Ishikawa (cell line): ENCODE measurements around the gene ITCH.

ENCODE experiments used
- EGR1 ChIP-seq: IDR thresholded peaks from 2 replicates; pipeline ENCODE4 v1.6.1; 2012
- FOXM1 ChIP-seq: IDR thresholded peaks from 2 replicates; pipeline ENCODE4 v1.6.1; 2012; ENCODE audit warnings: low read depth, borderline replicate concordance
- MAX ChIP-seq: IDR thresholded peaks from 2 replicates; pipeline ENCODE4 v1.6.1; 2012
- RAD21 ChIP-seq: IDR thresholded peaks from 2 replicates; pipeline ENCODE4 v1.6.1; 2012; ENCODE audit warnings: low read depth
- TAF1 ChIP-seq: IDR thresholded peaks from 2 replicates; pipeline ENCODE4 v1.6.1; 2012; ENCODE audit warnings: low read depth, mild to moderate bottlenecking
- YY1 ChIP-seq: IDR thresholded peaks from 2 replicates; pipeline ENCODE4 v1.6.1; 2012; ENCODE audit warnings: low read depth
- ZBTB7A ChIP-seq: IDR thresholded peaks from 2 replicates; pipeline ENCODE4 v1.6.1; 2012; ENCODE audit warnings: low read depth
- TF ChIP-seq, protein P1 (sequence below): IDR thresholded peaks from 2 replicates; pipeline ENCODE4 v1.6.1; 2012; ENCODE audit warnings: low read depth, mild to moderate bottlenecking
- TF ChIP-seq, protein P2 (sequence below): IDR thresholded peaks from 2 replicates; pipeline ENCODE4 v1.6.1; 2012

DNA sequence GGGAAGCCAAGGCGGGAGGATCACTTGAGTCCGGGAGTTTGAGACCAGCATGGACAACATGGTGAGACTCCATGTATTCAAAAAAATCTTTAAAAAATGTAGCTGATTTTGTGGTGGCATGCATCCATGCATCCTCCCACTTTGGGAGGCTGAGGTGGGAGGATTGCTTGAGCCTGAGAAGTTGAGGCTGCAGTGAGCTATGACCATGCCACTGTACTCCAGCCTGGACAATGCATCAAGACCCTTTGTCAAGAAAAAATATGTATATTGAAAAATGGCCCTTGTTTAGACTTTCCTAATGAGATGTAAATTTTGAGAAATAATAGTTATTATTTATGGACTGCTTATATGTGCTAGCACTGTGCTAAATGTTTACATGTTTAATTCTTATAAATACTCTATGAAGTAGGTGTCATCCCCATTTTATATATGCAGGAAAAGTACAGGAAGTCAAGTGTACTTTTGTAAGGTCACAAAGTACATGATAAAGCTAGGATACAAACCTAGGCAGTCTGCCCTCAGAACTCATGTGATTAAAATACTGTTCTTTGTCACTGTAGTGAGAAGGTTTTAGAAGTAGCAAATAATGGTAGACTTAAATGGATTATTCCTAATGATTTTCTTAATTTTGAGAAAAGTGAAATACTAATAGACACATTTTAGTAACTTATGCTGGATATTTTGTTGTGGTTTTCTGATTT, 58.8 kb downstream of the ITCH start:
- TF ChIP-seq YY1 (no peak), MAX (no peak), TAF1 (no peak), RAD21 (no peak), FOXM1 (no peak), EGR1 (no peak), ZBTB7A (no peak)
- TF ChIP-seq, protein P1, sequence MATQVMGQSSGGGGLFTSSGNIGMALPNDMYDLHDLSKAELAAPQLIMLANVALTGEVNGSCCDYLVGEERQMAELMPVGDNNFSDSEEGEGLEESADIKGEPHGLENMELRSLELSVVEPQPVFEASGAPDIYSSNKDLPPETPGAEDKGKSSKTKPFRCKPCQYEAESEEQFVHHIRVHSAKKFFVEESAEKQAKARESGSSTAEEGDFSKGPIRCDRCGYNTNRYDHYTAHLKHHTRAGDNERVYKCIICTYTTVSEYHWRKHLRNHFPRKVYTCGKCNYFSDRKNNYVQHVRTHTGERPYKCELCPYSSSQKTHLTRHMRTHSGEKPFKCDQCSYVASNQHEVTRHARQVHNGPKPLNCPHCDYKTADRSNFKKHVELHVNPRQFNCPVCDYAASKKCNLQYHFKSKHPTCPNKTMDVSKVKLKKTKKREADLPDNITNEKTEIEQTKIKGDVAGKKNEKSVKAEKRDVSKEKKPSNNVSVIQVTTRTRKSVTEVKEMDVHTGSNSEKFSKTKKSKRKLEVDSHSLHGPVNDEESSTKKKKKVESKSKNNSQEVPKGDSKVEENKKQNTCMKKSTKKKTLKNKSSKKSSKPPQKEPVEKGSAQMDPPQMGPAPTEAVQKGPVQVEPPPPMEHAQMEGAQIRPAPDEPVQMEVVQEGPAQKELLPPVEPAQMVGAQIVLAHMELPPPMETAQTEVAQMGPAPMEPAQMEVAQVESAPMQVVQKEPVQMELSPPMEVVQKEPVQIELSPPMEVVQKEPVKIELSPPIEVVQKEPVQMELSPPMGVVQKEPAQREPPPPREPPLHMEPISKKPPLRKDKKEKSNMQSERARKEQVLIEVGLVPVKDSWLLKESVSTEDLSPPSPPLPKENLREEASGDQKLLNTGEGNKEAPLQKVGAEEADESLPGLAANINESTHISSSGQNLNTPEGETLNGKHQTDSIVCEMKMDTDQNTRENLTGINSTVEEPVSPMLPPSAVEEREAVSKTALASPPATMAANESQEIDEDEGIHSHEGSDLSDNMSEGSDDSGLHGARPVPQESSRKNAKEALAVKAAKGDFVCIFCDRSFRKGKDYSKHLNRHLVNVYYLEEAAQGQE, result no peak
- TF ChIP-seq, protein P2, sequence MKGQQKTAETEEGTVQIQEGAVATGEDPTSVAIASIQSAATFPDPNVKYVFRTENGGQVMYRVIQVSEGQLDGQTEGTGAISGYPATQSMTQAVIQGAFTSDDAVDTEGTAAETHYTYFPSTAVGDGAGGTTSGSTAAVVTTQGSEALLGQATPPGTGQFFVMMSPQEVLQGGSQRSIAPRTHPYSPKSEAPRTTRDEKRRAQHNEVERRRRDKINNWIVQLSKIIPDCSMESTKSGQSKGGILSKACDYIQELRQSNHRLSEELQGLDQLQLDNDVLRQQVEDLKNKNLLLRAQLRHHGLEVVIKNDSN, result no peak
